Measurements from ENCODE around the gene PTGFRN.

Gene PTGFRN

GRCh38 chr1:117038236-117038635 is 128.5 kb downstream of the PTGFRN start:
- DNase-seq = no peak

All from RPMI8226 (cell line).